ENCODE measurements around the gene L2HGDH.

L2HGDH gene

DNA sequence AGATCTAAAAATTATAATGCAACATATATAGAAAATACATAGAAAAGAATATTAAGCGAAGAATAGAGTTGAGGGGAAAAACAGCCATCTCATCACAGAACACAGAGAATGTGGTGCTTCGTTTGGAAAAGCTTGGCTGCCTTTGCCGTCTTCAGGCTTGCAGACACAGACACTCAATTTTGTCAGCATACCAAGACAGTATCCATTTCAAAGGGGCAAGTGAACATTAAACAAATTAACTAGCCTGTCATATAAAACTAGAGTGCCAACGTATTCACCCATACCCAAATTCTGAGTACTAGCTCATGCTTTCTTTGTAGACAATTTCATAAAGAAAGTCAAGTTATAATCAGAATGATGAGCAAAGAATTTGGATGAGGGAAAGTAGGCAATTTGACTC, 40.6 kb upstream of the L2HGDH start:
- H4K20me1 ChIP-seq (ENCODE audit: insufficient read depth, low read length) = no peaks in the 10 kb centered on the region
- no peak overlapping the region for H3K4me2 ChIP-seq (ENCODE audit: low read length)
- H3K79me2 ChIP-seq (ENCODE audit: insufficient read depth, low read length) = no peaks in the 10 kb centered on the region
- no peak overlapping the region for H3K4me3 ChIP-seq (ENCODE audit: low read depth, low read length, poor library complexity, severe bottlenecking)
- no peak overlapping the region for H2AFZ ChIP-seq (ENCODE audit: low read length)
- H3K27ac ChIP-seq (ENCODE audit: low read depth, low read length, poor library complexity, severe bottlenecking) = no peak overlapping the region
- H3K9me2 ChIP-seq (ENCODE audit: low read depth, low read length) = no peaks in the 10 kb centered on the region
- no peaks in the 10 kb centered on the region for H3F3A ChIP-seq (ENCODE audit: insufficient read depth, low read length)
- no peak for TF ChIP-seq EZH2 (IDR thresholded peaks at IDR 0.05; ENCODE audit: borderline replicate concordance, low read length)
- TF ChIP-seq, protein P1, sequence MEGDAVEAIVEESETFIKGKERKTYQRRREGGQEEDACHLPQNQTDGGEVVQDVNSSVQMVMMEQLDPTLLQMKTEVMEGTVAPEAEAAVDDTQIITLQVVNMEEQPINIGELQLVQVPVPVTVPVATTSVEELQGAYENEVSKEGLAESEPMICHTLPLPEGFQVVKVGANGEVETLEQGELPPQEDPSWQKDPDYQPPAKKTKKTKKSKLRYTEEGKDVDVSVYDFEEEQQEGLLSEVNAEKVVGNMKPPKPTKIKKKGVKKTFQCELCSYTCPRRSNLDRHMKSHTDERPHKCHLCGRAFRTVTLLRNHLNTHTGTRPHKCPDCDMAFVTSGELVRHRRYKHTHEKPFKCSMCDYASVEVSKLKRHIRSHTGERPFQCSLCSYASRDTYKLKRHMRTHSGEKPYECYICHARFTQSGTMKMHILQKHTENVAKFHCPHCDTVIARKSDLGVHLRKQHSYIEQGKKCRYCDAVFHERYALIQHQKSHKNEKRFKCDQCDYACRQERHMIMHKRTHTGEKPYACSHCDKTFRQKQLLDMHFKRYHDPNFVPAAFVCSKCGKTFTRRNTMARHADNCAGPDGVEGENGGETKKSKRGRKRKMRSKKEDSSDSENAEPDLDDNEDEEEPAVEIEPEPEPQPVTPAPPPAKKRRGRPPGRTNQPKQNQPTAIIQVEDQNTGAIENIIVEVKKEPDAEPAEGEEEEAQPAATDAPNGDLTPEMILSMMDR (IDR thresholded peaks at IDR 0.05; ENCODE audit: low read length) = no peak
- no peak overlapping the region for H3K9ac ChIP-seq (ENCODE audit: low read length)
- H3K27me3 ChIP-seq (ENCODE audit: insufficient read depth, low read length) = no peaks in the 10 kb centered on the region
- H3K36me3 ChIP-seq (ENCODE audit: insufficient read depth, low read length) = no peaks in the 10 kb centered on the region
- H3K9me3 ChIP-seq (ENCODE audit: low read length) = no peaks in the 10 kb centered on the region
- no peaks in the 10 kb centered on the region for H3K4me1 ChIP-seq (ENCODE audit: insufficient read depth, low read length, severe bottlenecking)

DNA sequence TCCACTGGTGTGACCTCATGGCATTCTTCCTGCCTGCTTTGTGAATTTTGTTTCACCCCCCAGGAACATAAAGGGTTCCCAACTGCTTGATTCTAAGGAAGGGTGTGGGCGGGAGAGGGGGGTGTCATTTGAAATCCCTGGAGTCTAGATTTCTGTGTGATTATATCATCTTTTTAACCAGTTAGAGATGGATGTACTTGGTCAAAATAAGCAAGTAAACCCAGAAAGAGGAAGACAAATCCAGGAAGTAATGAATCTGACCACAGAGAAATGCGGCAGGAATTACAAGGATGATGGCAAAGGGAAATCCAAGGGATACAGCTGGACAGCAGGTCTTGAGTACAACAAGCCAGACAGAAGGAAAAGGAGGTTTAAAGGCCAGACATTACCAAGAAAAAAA, 38.9 kb upstream of the L2HGDH start:
- no peak for TF ChIP-seq EZH2 (IDR thresholded peaks at IDR 0.05; ENCODE audit: borderline replicate concordance, low read length)
- Histone ChIP-seq H2AFZ (ENCODE audit: low read length) (no peak overlapping the region), H3K36me3 (ENCODE audit: insufficient read depth, low read length) (no peaks in the 10 kb centered on the region), H3K9me3 (ENCODE audit: low read length) (no peaks in the 10 kb centered on the region), H3F3A (ENCODE audit: insufficient read depth, low read length) (no peaks in the 10 kb centered on the region), H3K9me2 (ENCODE audit: low read depth, low read length) (no peaks in the 10 kb centered on the region), H3K79me2 (ENCODE audit: insufficient read depth, low read length) (no peaks in the 10 kb centered on the region), H3K27me3 (ENCODE audit: insufficient read depth, low read length) (no peaks in the 10 kb centered on the region), H3K9ac (ENCODE audit: low read length) (no peak overlapping the region), H3K4me3 (ENCODE audit: low read depth, low read length, poor library complexity, severe bottlenecking) (no peak overlapping the region), H3K4me1 (ENCODE audit: insufficient read depth, low read length, severe bottlenecking) (no peaks in the 10 kb centered on the region), H3K4me2 (ENCODE audit: low read length) (no peak overlapping the region), H4K20me1 (ENCODE audit: insufficient read depth, low read length) (no peaks in the 10 kb centered on the region), H3K27ac (ENCODE audit: low read depth, low read length, poor library complexity, severe bottlenecking) (no peak overlapping the region)

DNA sequence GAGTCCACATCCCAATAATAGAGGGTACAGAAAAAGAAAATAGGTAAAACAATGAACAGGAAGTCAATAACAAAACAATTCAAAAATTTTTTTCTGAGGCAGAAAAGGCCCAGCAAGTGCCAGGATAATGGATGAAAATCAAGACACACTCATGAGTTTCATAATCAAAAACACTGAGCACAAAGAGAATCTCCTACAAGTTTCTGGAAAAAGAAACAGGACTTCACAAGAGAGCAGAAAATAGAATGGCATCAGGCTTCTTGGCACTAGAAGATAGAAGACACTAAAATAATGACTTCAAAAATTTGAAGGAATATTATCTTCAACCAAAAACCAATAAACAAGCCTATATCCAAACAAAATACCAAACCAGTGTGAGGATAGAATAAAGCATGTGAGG, 36.9 kb upstream of the L2HGDH start:
- H3K9me2 ChIP-seq (ENCODE audit: low read depth, low read length) = no peaks in the 10 kb centered on the region
- no peak for TF ChIP-seq EZH2 (IDR thresholded peaks at IDR 0.05; ENCODE audit: borderline replicate concordance, low read length)
- TF ChIP-seq, protein P1 (IDR thresholded peaks at IDR 0.05; ENCODE audit: low read length) = no peak
- no peak overlapping the region for H3K4me3 ChIP-seq (ENCODE audit: low read depth, low read length, poor library complexity, severe bottlenecking)

DNA sequence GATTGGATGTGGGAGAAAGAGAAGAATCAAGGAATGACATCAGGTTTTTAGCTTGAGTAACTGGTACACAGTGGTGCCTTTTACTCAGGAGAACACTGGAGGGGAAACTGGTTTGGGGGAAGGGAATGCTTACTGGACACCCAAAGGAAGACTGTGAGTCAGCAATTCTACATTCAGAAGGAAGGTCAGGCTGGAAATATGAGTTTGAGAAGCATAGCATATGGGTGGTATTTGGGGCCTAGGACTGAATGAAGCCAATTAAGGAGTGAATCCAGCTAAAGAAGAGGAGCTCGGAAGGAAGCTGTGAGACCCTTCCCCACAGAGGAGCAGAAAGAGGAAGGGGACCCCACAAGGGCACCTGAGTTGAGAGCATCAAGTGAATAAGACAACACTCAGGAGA, 35.5 kb upstream of the L2HGDH start:
- H2AFZ ChIP-seq (ENCODE audit: low read length) = no peak overlapping the region
- TF ChIP-seq, protein P1 (IDR thresholded peaks at IDR 0.05; ENCODE audit: low read length) = no peak
- no peak for TF ChIP-seq EZH2 (IDR thresholded peaks at IDR 0.05; ENCODE audit: borderline replicate concordance, low read length)
- H3K4me1 ChIP-seq (ENCODE audit: insufficient read depth, low read length, severe bottlenecking) = peaks cover 6% of the 10 kb centered on the region
- no peaks in the 10 kb centered on the region for H3K79me2 ChIP-seq (ENCODE audit: insufficient read depth, low read length)
- H3F3A ChIP-seq (ENCODE audit: insufficient read depth, low read length) = no peaks in the 10 kb centered on the region
- H3K27me3 ChIP-seq (ENCODE audit: insufficient read depth, low read length) = no peaks in the 10 kb centered on the region
- no peaks in the 10 kb centered on the region for H3K9me2 ChIP-seq (ENCODE audit: low read depth, low read length)
- no peak overlapping the region for H3K9ac ChIP-seq (ENCODE audit: low read length)
- H3K27ac ChIP-seq (ENCODE audit: low read depth, low read length, poor library complexity, severe bottlenecking) = no peak overlapping the region
- no peak overlapping the region for H3K4me3 ChIP-seq (ENCODE audit: low read depth, low read length, poor library complexity, severe bottlenecking)
- no peaks in the 10 kb centered on the region for H3K36me3 ChIP-seq (ENCODE audit: insufficient read depth, low read length)
- no peaks in the 10 kb centered on the region for H3K9me3 ChIP-seq (ENCODE audit: low read length)
- H4K20me1 ChIP-seq (ENCODE audit: insufficient read depth, low read length) = no peaks in the 10 kb centered on the region
- H3K4me2 ChIP-seq (ENCODE audit: low read length) = no peak overlapping the region

More for the DNA sequence above, 36.9 kb upstream of the L2HGDH start:
- H3K27me3 ChIP-seq (ENCODE audit: insufficient read depth, low read length) = no peaks in the 10 kb centered on the region
- no peaks in the 10 kb centered on the region for H3K4me1 ChIP-seq (ENCODE audit: insufficient read depth, low read length, severe bottlenecking)
- H3K36me3 ChIP-seq (ENCODE audit: insufficient read depth, low read length) = no peaks in the 10 kb centered on the region
- no peaks in the 10 kb centered on the region for H3K79me2 ChIP-seq (ENCODE audit: insufficient read depth, low read length)
- no peaks in the 10 kb centered on the region for H3K9me3 ChIP-seq (ENCODE audit: low read length)
- H2AFZ ChIP-seq (ENCODE audit: low read length) = no peak overlapping the region
- no peak overlapping the region for H3K27ac ChIP-seq (ENCODE audit: low read depth, low read length, poor library complexity, severe bottlenecking)
- no peak overlapping the region for H3K9ac ChIP-seq (ENCODE audit: low read length)
- H3K4me2 ChIP-seq (ENCODE audit: low read length) = no peak overlapping the region
- H3F3A ChIP-seq (ENCODE audit: insufficient read depth, low read length) = no peaks in the 10 kb centered on the region
- H4K20me1 ChIP-seq (ENCODE audit: insufficient read depth, low read length) = no peaks in the 10 kb centered on the region

All from OCI-LY1 (cell line).